ENCODE data around the gene RAB17.

Gene RAB17

GRCh38 chr2:237577956-237578870 is 12.3 kb downstream of the RAB17 start:
- no peak for DNase-seq (ENCODE audit: insufficient read length, low spot score)
- FAIRE-seq = no peak
- TF ChIP-seq CTCF (IDR thresholded peaks at IDR 0.05; ENCODE audit: insufficient read depth, missing control alignments) = no peak

- no peak for FAIRE-seq
- TF ChIP-seq CTCF (IDR thresholded peaks at IDR 0.05; ENCODE audit: insufficient read depth, missing control alignments) = no peak
- DNase-seq (ENCODE audit: insufficient read length, low spot score) = no peak
Observed at GRCh38 chr2:237577458-237577857, 13.1 kb downstream of the RAB17 start.

GRCh38 chr2:237576974-237577373 is 13.6 kb downstream of the RAB17 start:
- FAIRE-seq = no peak
- no peak for DNase-seq (ENCODE audit: insufficient read length, low spot score)
- TF ChIP-seq CTCF (IDR thresholded peaks at IDR 0.05; ENCODE audit: insufficient read depth, missing control alignments) = no peak

- DNase-seq (ENCODE audit: insufficient read length, low spot score) (no peak), FAIRE-seq (no peak)
- no peak for TF ChIP-seq CTCF (IDR thresholded peaks at IDR 0.05; ENCODE audit: insufficient read depth, missing control alignments)
Observed at GRCh38 chr2:237575869-237576862, 14.4 kb downstream of the RAB17 start.

GRCh38 chr2:237574894-237575868 is 15.4 kb downstream of the RAB17 start:
- DNase-seq (ENCODE audit: insufficient read length, low spot score) (no peak), FAIRE-seq (no peak)
- TF ChIP-seq CTCF (IDR thresholded peaks at IDR 0.05; ENCODE audit: insufficient read depth, missing control alignments) = no peak

- FAIRE-seq (no peak), DNase-seq (ENCODE audit: insufficient read length, low spot score) (no peak)
- TF ChIP-seq CTCF (IDR thresholded peaks at IDR 0.05; ENCODE audit: insufficient read depth, missing control alignments) = no peak
Observed at GRCh38 chr2:237574467-237574866, 16.1 kb downstream of the RAB17 start.

All from D721Med (cell line).